Cardiac septum (tissue), 1 donor: ENCODE data around the gene CCDC87. TPM values are rescaled to one million over a fixed set of nuclear protein-coding genes. Genes with fewer than 3 reads are reported as not detected.
"Not testable (repeated sequence)": the region's sequence is repeated elsewhere in the genome, so short reads cannot be mapped to it uniquely, and the experiment has no call there.

Experiments used
- DNase-seq: peaks from one replicate; pipeline ENCODE4 v3.0.0-alpha.2; 2020; ENCODE audit warnings: low spot score
- intact Hi-C: fragments of 100-400 bp; cut with DNase I; formaldehyde crosslinking; loops from one replicate; pipeline ENCODE4 v1.14.0; 2022
- long read RNA-seq: library from polyadenylated mRNA; unstranded; transcript quantifications from one replicate; pipeline ENCODE4 v2.0.0, GENCODE V29; 2021
- total RNA-seq: library from RNA; stranded (reverse); fragmentation: NEBNext Ultra II Directional; extraction: Animal tissue kit (Norgen Biotek cat#: 25700); gene quantifications from one replicate; pipeline ENCODE4 v1.2.1, GENCODE V29; 2021
- donor health status: DM: no; HTN: no; CAD: no.

Gene CCDC87
- total RNA-seq, result 0.43 TPM
- long read RNA-seq, partial matches to known transcripts, result 0 of 1 reads
- long read RNA-seq, other reads (novel, unspliced or antisense), result 0 of 1 reads

DNA sequence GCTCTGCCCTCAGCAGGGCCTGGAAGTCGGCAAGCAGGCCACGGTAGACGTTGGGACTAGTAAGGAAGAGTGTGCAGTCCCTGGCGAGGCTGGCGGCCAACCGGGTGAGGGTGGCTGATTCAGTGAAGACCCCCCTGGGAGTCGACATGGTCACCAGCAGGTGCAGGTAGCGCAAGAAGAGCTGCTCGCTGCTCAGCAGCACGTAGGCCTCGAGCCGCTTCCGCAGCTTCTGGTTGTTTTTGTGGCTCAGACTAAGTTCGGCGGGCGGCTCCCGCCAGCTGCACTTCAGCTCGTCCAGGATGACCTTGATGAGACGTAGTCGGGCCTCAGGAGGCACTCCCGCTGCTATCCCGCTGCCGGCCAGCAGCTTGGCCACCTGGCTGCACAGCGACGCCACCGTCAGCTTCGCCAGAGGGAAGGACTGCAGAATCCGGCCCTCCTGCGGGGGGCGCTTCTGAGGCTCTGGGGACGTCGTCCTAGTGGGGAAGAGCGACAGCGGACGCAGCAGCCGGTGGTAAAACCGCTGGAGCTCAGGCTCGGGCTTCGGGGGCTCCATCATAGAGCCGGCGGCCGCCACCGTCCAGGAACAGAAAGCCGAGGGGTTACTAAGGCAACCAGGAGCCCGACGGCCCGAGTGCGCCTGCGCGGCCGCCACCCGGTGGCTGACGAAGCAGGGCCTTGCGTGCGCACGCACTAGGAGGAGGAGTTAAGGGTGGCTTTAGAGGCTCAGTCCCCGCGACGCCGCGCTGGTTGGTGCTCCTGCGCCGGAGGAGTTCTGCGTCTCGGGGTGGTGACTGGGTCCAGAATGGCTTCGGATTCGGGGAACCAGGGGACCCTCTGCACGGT, at the start of gene CCDC87, which contains the start of gene CCS:
Gene CCDC87 (minus strand): TSS at position 607 of the 846 bp plus-strand sequence. CDS start 48 bp downstream, at position 559.
Gene CCS (plus strand): TSS at position 729 of the 846 bp plus-strand sequence. CDS start 77 bp downstream, at position 806.
- peak; percentile 99 for DNase-seq
- intact Hi-C loops, result loop anchor here (5.0 kb wide), 1 partner anchor 85 kb away; the partner anchor contains the start of gene RBM4B

GRCh38 chr11:66641834-66642233, 49.0 kb upstream of the CCDC87 start:
- intact Hi-C loops, result no loop called here
- DNase-seq, result no peak

DNA sequence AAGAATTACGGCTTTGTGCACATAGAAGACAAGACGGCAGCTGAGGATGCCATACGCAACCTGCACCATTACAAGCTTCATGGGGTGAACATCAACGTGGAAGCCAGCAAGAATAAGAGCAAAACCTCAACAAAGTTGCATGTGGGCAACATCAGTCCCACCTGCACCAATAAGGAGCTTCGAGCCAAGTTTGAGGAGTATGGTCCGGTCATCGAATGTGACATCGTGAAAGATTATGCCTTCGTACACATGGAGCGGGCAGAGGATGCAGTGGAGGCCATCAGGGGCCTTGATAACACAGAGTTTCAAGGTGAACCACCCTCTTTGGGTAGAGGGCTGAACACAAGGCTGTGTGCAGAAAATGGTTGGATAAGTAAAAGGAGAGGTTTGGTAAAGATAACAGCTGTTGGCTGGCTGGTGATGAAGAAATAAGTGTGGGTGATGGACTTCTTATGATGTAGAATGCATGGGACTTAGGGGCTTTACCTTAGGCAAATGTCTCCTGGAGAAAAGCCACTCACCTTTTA, 47.0 kb upstream of the CCDC87 start:
- intact Hi-C loops, result loop anchor here (5.0 kb wide), 1 partner anchor 37 kb away; the partner anchor contains the start of gene RBM4B

DNA sequence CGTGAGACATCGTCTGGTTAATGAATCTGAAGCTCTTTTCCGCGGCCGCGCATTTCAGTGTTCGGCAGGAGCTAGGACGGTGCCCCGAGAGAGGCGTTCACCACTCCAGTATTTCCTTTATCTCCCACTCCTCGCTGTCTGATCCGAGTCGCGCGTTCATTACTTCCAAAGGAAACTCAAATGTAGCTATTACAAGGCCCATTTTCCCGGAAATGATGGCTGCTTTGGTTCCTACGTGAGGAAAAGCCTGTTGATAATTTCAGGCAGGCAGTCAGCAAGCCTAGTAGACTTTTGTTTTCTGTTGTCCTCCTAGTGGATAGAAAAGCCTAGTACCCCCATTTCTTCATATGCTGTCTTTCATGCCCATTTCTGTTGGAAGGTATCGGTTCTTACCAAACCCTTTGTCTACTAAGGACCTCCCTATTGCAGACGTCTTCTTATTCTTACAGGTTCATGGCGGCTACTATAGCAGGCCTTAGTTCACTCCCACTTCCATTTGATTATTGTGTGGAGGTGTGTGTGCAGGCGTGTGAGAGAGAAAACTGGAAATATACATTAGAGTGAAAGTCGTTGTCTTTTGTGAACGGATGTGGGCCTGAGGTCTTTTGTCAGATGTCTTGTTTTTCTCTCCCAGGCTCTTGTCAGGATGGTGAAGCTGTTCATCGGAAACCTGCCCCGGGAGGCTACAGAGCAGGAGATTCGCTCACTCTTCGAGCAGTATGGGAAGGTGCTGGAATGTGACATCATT, 46.4 kb upstream of the CCDC87 start:
- intact Hi-C loops, result loop anchor here (5.0 kb wide), 1 partner anchor 38 kb away; the partner anchor contains the start of gene RBM4B
- DNase-seq, result no peak

More for the DNA sequence above, 47.0 kb upstream of the CCDC87 start:
- not testable (repeated sequence) for DNase-seq

GRCh38 chr11:66638177-66639065, 45.6 kb upstream of the CCDC87 start, which contains the start of gene RBM4:
Gene RBM4, plus strand, starts transcription at chr11:66638703. Its CDS starts 1,009 bp downstream, at chr11:66639712.
- intact Hi-C loops, result loop anchor here (1.0 to 5.0 kb wide), 2 partner anchors 22 to 39 kb away; partner anchors contain the start of genes RBM14 and RBM4B
- peak; percentile 99 for DNase-seq

DNA sequence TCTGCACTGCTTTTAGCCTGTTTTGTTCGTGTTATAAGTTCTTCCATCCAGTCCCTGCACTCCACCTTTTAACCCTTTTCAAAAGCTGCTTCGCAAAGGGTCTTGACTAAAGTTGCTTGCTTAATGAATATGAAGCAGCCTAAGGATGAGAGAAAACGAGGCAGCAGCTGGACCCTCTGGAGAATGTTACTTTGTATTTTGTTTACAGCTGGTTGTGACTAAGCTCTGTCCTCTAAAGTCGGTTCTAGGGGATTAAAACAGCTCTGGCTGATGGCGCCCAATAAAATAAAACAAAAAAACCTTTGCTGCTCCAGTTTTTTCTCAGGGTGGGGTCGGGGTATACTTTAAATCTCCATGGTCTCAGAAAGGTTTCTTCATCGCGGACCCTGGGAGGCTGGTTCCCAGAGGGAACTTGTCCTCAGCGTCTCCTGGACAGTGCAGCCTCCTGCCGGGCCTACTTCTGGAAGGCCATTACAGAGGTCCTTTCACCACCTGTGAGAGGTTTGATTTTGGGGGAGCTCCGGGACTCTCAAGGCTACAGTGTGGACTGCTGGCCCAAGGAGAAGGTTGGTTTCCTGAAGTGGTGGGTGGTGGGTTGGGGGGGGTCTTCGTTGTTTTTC, 44.8 kb upstream of the CCDC87 start:
- intact Hi-C loops, result loop anchor here (1.0 to 5.0 kb wide), 2 partner anchors 21 to 40 kb away; partner anchors contain the start of genes RBM14 and RBM4B
- DNase-seq, result no peak

DNA sequence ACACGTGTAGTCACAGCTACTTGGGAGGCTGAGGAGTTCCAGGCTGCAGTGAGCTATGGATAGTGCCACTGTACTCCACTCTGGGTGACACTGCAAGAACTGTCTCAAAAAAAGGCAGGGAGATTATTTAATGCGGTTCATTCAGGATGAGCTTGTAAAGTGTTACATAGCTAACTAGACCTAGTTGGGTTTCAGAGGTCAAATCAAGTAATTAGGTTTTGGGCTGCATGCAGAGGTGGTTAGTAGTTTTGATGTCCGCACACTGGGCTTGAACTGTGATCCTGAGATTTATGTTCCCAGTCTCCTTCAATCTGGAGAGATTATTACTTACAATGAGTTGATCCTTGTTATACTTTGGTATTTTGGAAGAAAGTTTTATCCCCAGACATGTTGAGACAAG, 43.5 kb upstream of the CCDC87 start:
- no peak for DNase-seq
- intact Hi-C loops, result loop anchor here (5.0 kb wide), 1 partner anchor 41 kb away; the partner anchor contains the start of gene RBM4B

GRCh38 chr11:66632952-66633351, 40.1 kb upstream of the CCDC87 start:
- DNase-seq, result no peak
- intact Hi-C loops, result no loop called here

DNA sequence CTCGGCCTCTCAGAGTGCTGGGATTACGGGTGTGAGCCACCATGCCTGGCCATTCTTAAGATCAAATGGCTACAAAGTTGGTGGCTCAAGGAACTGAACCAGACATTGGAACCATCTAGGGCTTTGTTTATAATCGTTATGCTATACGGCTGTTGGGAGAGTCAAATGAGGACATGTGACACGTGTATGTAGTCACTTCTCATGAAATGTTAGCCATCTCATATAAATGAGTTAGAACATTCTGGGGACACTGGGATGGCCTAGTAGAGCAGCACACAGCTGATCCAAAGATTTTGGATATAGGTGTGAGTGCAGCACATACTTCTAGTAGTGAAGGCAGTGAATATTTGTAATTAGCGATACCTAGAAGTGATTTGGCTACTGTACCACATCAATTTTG, 39.0 kb upstream of the CCDC87 start:
- intact Hi-C loops, result no loop called here
- no peak for DNase-seq

GRCh38 chr11:66629356-66629755, 36.5 kb upstream of the CCDC87 start:
- intact Hi-C loops, result no loop called here
- no peak for DNase-seq

DNA sequence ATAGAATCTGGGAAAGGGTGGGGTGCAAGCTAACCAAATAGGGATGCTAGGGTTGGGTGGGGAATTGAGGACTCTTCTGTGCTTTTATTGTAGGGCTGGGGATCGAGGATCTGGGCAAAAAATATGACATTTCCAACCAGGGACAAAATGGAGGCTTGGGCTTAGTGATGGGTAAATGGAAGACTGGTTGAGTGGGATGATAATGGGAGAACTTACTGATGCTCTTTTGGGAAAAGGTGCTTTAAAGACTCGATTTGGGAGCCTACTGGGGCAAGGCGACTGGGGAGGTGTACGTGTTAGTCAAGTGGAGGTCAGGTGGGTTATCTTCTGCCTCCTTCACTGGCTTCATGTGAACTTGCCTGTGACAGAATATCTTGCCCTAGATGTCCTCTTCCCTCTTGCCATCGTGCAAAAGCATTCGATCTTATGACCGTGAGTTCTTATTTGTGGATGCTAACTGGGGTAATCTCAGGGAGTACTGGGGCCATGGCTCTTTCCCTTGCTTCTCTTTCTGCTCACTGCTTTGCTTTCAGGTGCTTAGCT, 35.3 kb upstream of the CCDC87 start:
- intact Hi-C loops, result no loop called here
- no peak for DNase-seq

DNA sequence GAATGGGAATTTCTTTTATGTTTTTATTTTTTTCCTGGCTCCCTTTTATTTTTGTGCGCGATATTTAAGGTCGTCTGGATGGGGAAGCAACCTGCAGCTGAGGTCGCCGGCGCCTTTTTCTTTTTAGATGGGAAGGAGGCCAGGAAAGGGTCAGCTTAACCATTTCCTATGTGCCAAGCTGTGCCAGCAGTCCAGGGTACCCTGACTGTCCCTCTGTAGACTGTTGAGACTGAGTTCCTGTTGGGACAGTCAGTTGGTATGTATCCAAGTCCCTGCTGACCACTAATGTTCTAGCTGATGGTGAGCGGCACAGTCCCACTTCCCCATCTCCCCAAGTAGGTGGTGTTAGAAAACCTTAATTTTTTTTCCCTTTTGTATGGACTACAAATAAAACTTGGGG, 34.1 kb upstream of the CCDC87 start:
- DNase-seq, result no peak
- intact Hi-C loops, result no loop called here

GRCh38 chr11:66626382-66626781, 33.5 kb upstream of the CCDC87 start:
- no peak for DNase-seq
- intact Hi-C loops, result no loop called here

GRCh38 chr11:66625752-66626149, 32.9 kb upstream of the CCDC87 start:
- intact Hi-C loops, result no loop called here
- no peak for DNase-seq

- intact Hi-C loops, result no loop called here
- no peak for DNase-seq
Observed at GRCh38 chr11:66625041-66625751, 32.3 kb upstream of the CCDC87 start.

GRCh38 chr11:66624450-66624849, 31.6 kb upstream of the CCDC87 start:
- intact Hi-C loops, result no loop called here
- no peak for DNase-seq

DNA sequence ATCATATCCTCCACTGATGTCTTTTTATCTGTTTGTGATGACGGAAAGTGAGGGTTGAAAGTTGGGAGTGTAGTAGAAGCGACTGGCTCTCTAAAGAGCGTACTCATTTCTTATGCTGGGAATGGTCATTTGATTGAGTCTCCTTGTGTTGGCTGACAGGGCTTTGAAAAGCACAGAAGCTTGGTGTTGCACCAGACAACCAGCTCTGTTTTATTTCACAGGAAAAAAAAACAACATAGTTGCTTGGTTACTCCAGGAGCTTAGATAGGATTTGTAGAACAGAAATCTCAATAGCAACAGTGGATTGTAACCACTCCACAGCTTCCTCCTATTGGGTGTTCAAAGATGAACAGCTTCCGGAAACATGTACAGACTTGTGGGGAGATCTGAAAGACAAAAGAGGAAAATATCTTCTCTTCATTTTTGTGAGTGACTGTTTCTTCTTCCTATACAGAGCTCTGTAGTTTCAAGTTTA, 26.3 kb upstream of the CCDC87 start:
- intact Hi-C loops, result no loop called here
- DNase-seq, result no peak
